Adrenal gland (tissue), 5 donors: ENCODE results near the gene ADGRL1.

Source experiments
- POLR2A ChIP-seq, 2 donors: fragments of 450-650 bp; IDR thresholded peaks; one replicate each; pipeline ENCODE4 v1.6.1; 2017; ENCODE audit warnings: antibody characterized with exemption in 2 of 2, mild to moderate bottlenecking in 2 of 2, moderate library complexity in 1 of 2
- TF ChIP-seq, protein P1 (sequence below), 6 experiments: fragments of 450-650 bp in 4 of 6; fragments of 200-600 bp in 2 of 6; sonication (generic) in 1 of 6; IDR thresholded peaks; 1 replicate in 5 of 6; 2 replicates in 1 of 6; pipeline versions ENCODE4 v1.5.1 to v1.8.0; 2016 to 2021; ENCODE audit warnings: antibody characterized with exemption in 6 of 6, mild to moderate bottlenecking in 2 of 6, moderate library complexity in 1 of 6
- donor health status: DM: no; HTN: no; CAD: no.

DNA sequence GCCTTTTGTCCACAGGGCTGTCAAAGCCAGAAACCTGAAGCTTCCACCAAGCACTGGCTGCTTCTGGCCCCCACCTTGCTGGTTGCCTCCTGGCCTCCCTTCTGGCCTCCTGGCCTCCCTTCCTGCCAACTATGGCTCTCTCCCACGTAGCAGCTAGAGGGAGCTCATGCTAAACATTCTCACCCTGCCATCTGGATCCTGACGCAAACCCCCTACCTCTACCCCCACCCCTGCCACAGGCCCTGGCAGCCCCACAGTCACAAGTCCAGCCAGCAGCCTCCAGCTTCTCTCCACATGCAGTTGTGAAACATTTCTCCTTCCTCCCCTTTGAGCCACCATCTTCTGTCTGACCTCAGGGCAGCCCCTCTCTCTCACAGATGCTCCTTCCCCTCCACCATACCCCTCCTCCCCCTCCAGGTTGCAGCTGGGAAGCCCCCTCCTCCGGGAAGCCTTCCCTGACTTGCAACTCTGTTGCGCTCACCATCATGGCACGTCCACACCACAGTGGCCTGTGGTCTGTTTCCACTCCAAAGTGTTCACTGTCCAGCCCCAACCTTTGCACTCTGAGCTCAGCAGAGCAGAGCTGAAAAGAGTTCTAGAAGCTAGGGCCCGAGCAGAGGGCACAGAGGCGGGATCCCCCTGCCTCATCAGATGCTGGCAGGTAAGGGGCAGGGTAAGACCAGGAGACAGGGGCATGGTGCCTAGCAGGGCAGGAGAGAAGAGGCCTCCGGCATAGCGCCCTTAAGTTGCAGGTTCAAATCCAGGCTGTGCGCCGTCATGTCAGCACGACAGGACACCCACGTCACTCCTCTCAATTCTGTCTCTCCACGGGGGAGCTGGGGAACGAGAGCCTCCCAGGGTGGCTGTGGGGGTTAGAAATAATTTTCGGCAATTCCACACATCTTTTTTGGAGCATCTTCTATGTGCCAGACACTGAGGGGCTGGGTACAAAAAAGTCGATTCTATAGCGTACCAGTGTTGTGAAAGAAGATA is 7.3 kb downstream of the ADGRL1 start:
- TF ChIP-seq, protein P1, sequence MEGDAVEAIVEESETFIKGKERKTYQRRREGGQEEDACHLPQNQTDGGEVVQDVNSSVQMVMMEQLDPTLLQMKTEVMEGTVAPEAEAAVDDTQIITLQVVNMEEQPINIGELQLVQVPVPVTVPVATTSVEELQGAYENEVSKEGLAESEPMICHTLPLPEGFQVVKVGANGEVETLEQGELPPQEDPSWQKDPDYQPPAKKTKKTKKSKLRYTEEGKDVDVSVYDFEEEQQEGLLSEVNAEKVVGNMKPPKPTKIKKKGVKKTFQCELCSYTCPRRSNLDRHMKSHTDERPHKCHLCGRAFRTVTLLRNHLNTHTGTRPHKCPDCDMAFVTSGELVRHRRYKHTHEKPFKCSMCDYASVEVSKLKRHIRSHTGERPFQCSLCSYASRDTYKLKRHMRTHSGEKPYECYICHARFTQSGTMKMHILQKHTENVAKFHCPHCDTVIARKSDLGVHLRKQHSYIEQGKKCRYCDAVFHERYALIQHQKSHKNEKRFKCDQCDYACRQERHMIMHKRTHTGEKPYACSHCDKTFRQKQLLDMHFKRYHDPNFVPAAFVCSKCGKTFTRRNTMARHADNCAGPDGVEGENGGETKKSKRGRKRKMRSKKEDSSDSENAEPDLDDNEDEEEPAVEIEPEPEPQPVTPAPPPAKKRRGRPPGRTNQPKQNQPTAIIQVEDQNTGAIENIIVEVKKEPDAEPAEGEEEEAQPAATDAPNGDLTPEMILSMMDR (IDR thresholded peaks at IDR 0.05) = no peak
- TF ChIP-seq POLR2A (IDR thresholded peaks at IDR 0.05) = no peak
